GM12878 (cell line): Measurements from ENCODE around the gene RUNX3. TPM values are rescaled to one million over a fixed set of nuclear protein-coding genes. Genes with fewer than 3 reads are reported as not detected.

Experiments used
- ATAC-seq: fragments of 200-7000 bp; cut with Tn5 transposase; 3 replicates; pipeline ENCODE4 v1.9.1; 2020; ENCODE audit warnings: mild to moderate bottlenecking, moderate library complexity
- BruUV-seq: library from RNA; stranded (reverse); fragments of 400-500 nt; replicated peaks from 2 replicates; lab custom pipeline; 2021; lab: Mats Ljungman, UMichigan
- CTCF ChIA-PET: fragments of 300-600 bp; sonication (Branson Sonifier 250); formaldehyde crosslinking; extraction: SDS; loops from one replicate; lab custom pipeline; 2021; ENCODE audit warnings: inconsistent platforms; lab: Yijun Ruan, JAX
- POLR2A ChIA-PET: fragments of 350-600 bp; formaldehyde crosslinking; extraction: SDS; loops from one replicate; lab custom pipeline; 2021; ENCODE audit warnings: inconsistent platforms; lab: Charles Lee
- RAD21 ChIA-PET: fragments of 300-600 bp; sonication (Branson Sonifier 250); formaldehyde crosslinking; loops from one replicate; lab custom pipeline; 2023; ENCODE audit warnings: antibody characterized with exemption; ENCODE audit not compliant: unreplicated experiment; lab: Charles Lee
- SMC1A ChIA-PET: fragments of 300-600 bp; sonication (Branson Sonifier 250); formaldehyde crosslinking; loops from one replicate; lab custom pipeline; 2023; ENCODE audit not compliant: unreplicated experiment, uncharacterized antibody; lab: Charles Lee
- DNase-seq: peaks from one replicate; pipeline ENCODE4 v3.0.0-alpha.2; 2011; ENCODE audit warnings: low read depth, low spot score
- FAIRE-seq: peaks from 3 replicates; lab custom pipeline; 2011; peaks lifted over from hg19 to GRCh38; lab: Jason Lieb, UNC
- H2AFZ ChIP-seq: 2 replicates; pipeline ENCODE4 v1.6.0; 2011; ENCODE audit warnings: low read depth, low read length, control low read depth; ENCODE audit not compliant: control insufficient read depth
- H3K27ac ChIP-seq: 2 replicates; pipeline ENCODE4 v1.5.1; 2011; ENCODE audit warnings: control low read depth; ENCODE audit not compliant: control insufficient read depth, insufficient read depth
- H3K27me3 ChIP-seq, 2 experiments: replicated peaks in 1 of 2; 2 replicates each; pipeline versions ENCODE4 v1.6.0 to v1.6.1; 2011; ENCODE audit warnings: low read length in 1 of 2; ENCODE audit not compliant: control insufficient read depth in 2 of 2, insufficient read depth in 2 of 2
- H3K36me3 ChIP-seq, 2 experiments: 2 replicates each; pipeline ENCODE4 v1.5.1; 2011; ENCODE audit warnings: low read length in 1 of 2; ENCODE audit not compliant: control insufficient read depth in 2 of 2, insufficient read depth in 2 of 2
- H3K4me1 ChIP-seq: 2 replicates; pipeline ENCODE4 v1.6.1; 2011; ENCODE audit warnings: mild to moderate bottlenecking, low read length, moderate library complexity, mixed read lengths; ENCODE audit not compliant: control insufficient read depth, insufficient read depth
- H3K4me2 ChIP-seq: 2 replicates; pipeline ENCODE4 v1.6.0; 2011; ENCODE audit warnings: control low read depth; ENCODE audit not compliant: control insufficient read depth, insufficient read depth
- H3K4me3 ChIP-seq: fragments of 200-600 bp; sonication (generic); 2 replicates; pipeline ENCODE4 v1.5.1; 2016
- H3K79me2 ChIP-seq: 2 replicates; pipeline ENCODE4 v1.6.0; 2011; ENCODE audit warnings: low read length; ENCODE audit not compliant: control insufficient read depth, insufficient read depth
- H3K9ac ChIP-seq: 2 replicates; pipeline ENCODE4 v1.8.0; 2011; ENCODE audit warnings: low read length, control low read depth, mixed read lengths; ENCODE audit not compliant: control insufficient read depth, insufficient read depth
- H3K9me3 ChIP-seq: replicated peaks from 3 replicates; pipeline ENCODE4 v1.5.1; 2011; ENCODE audit warnings: mild to moderate bottlenecking, low read length; ENCODE audit not compliant: control insufficient read depth, insufficient read depth
- H4K20me1 ChIP-seq: 2 replicates; pipeline ENCODE4 v1.6.0; 2011; ENCODE audit not compliant: control insufficient read depth, insufficient read depth
- BHLHE40 ChIP-seq, 2 experiments: fragments of 450-650 bp in 1 of 2; IDR thresholded peaks; 2 replicates each; pipeline ENCODE4 v1.6.1; 2011 to 2017; ENCODE audit warnings: low read depth in 2 of 2, borderline replicate concordance in 1 of 2, improper control_type of control experiment in 1 of 2, low read length in 1 of 2, mild to moderate bottlenecking in 1 of 2
- CHD1 ChIP-seq: IDR thresholded peaks from 2 replicates; pipeline ENCODE4 v1.6.1; 2012; ENCODE audit warnings: low read depth, low read length, improper control_type of control experiment
- GATAD2B ChIP-seq: fragments of 450-650 bp; conservative IDR thresholded peaks from 2 replicates; pipeline ENCODE4 v1.6.1; 2017; ENCODE audit warnings: low read depth, mild to moderate bottlenecking, moderate library complexity
- IKZF1 ChIP-seq: fragments of 450-650 bp; conservative IDR thresholded peaks from 2 replicates; pipeline ENCODE4 v1.6.1; 2017; ENCODE audit warnings: antibody characterized with exemption, mild to moderate bottlenecking
- NR2C1 ChIP-seq: fragments of 450-650 bp; IDR thresholded peaks from 2 replicates; pipeline ENCODE4 v1.6.1; 2017; ENCODE audit warnings: antibody characterized with exemption, mild to moderate bottlenecking, moderate library complexity
- POLR2AphosphoS5 ChIP-seq: IDR thresholded peaks from 2 replicates; pipeline ENCODE4 v1.6.1; 2011; ENCODE audit warnings: mild to moderate bottlenecking, low read length, inconsistent platforms
- SMARCA5 ChIP-seq: fragments of 450-650 bp; IDR thresholded peaks from 2 replicates; pipeline ENCODE4 v1.6.1; 2017; ENCODE audit warnings: mild to moderate bottlenecking
- SP1 ChIP-seq: IDR thresholded peaks from one replicate; pipeline ENCODE4 v1.6.1; 2011; ENCODE audit warnings: low read depth, low read length
- SPI1 ChIP-seq: IDR thresholded peaks from 2 replicates; pipeline ENCODE4 v1.6.1; 2011; ENCODE audit warnings: low read depth, mild to moderate bottlenecking, low read length, moderate library complexity, borderline replicate concordance; ENCODE audit not compliant: insufficient read depth
- ZNF207 ChIP-seq: fragments of 450-650 bp; IDR thresholded peaks from 2 replicates; pipeline ENCODE4 v1.6.1; 2014; ENCODE audit warnings: antibody characterized with exemption, mild to moderate bottlenecking, borderline replicate concordance
- ZNF384 ChIP-seq: IDR thresholded peaks from 2 replicates; pipeline ENCODE4 v1.6.1; 2012; ENCODE audit warnings: low read depth, mild to moderate bottlenecking, low read length, improper control_type of control experiment, borderline replicate concordance
- ZNF622 ChIP-seq: fragments of 450-650 bp; IDR thresholded peaks from 2 replicates; pipeline ENCODE4 v1.6.1; 2017; ENCODE audit warnings: mild to moderate bottlenecking, inconsistent platforms
- ZZZ3 ChIP-seq: IDR thresholded peaks from 2 replicates; pipeline ENCODE4 v1.6.1; 2011; ENCODE audit warnings: low read depth; ENCODE audit not compliant: control insufficient read depth, insufficient read length
- WGBS: methylation state at CpG from one replicate; pipeline ENCODE4 v1.1.6; 2016; ENCODE audit warnings: low lambda C conversion rate; ENCODE audit not compliant: insufficient replicate concordance, insufficient coverage; ENCODE audit errors: missing lambda C conversion rate; 5-methylcytosine and 5-hydroxymethylcytosine counted together
- in situ Hi-C: fragments of 300-500 bp; cut with MboI; formaldehyde crosslinking; loops from 9 replicates; pipeline ENCODE4 v1.14.3; 2018; ENCODE audit warnings: mixed read lengths
- intact Hi-C: fragments of 100-400 bp; cut with micrococcal nuclease; formaldehyde crosslinking; loops from one replicate; pipeline ENCODE4 v1.14.2; 2022; ENCODE audit not compliant: unreplicated experiment
- polyA plus RNA-seq, 11 experiments: library from polyadenylated mRNA; depleted of rRNA in 4 of 11; unstranded in 6 of 11; stranded (reverse) in 5 of 11; fragments of >200 nt; fragmentation: Nextera tagmentation in 4 of 11; fragmentation: Illumina TruSeq in 1 of 11; extraction: Ambion mirVana in 4 of 11; extraction: Trizol in 1 of 11; gene quantifications; 1 replicate in 1 of 11; 2 replicates in 10 of 11; pipeline versions ENCODE4 v1.2.1 to v1.2.3, GENCODE V29; 2011 to 2016; ENCODE audit warnings: inconsistent platforms in 2 of 11, missing spikeins in 2 of 11, low read depth in 1 of 11
- total RNA-seq, 4 experiments: library from RNA; depleted of rRNA in 3 of 4; stranded (reverse); fragments of >200 nt in 3 of 4; fragmentation: Illumina TruSeq in 1 of 4; extraction: Trizol in 1 of 4; gene quantifications; 2 replicates each; pipeline versions ENCODE4 v1.2.1 to v1.2.3, GENCODE V29; 2013 to 2021
- TF ChIP-seq, protein P1 (sequence below): fragments of 450-650 bp; conservative IDR thresholded peaks from 2 replicates; pipeline ENCODE4 v1.6.1; 2017; ENCODE audit warnings: mild to moderate bottlenecking, moderate library complexity
- TF ChIP-seq, protein P2 (sequence below): fragments of 450-650 bp; IDR thresholded peaks from 2 replicates; pipeline ENCODE4 v1.6.1; 2018; ENCODE audit warnings: borderline replicate concordance, mild to moderate bottlenecking; ENCODE audit not compliant: partially characterized antibody
- TF ChIP-seq, protein P3 (sequence below), 3 experiments: IDR thresholded peaks in 2 of 3; conservative IDR thresholded peaks in 1 of 3; 2 replicates each; pipeline ENCODE4 v1.5.1; 2011; ENCODE audit warnings: low read depth in 3 of 3, low read length in 3 of 3, mild to moderate bottlenecking in 3 of 3, control low read depth in 2 of 3, moderate library complexity in 2 of 3, inconsistent platforms in 1 of 3, mixed read lengths in 1 of 3; ENCODE audit not compliant: control insufficient read depth in 2 of 3, insufficient read depth in 1 of 3; ENCODE audit errors: extremely low read depth in 1 of 3

RUNX3 gene
- total and polyA plus RNA-seq, 10 of the 15 experiments (the other 5 are each of a cell fraction or from before 2014, with no cell fraction given), result 19.0 to 151 (median 31.4) TPM

DNA sequence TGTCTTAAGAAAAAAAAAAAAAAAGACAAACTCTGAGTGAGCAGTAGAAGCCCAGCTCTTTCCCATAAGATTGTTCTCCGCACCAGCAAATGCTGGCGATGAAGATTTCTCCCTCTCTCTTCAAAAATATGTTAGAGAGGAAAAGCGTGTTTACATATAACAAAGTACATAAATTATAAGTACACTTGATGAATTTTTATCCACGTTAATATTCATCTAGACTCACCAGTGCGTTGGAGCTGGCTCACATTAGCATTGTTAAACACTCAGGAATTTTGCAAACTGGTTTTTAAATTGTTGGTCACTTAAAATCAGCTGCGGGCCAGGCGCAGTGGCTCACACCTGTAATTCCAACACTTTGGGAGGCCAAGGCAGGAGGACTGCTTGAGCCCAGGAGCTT, 56.0 kb downstream of the RUNX3 start:
- no peak overlapping the region for H3K9ac ChIP-seq
- TF ChIP-seq ZZZ3 (no peak), ZNF384 (no peak), ZNF207 (no peak), SMARCA5 (no peak), POLR2AphosphoS5 (no peak), SP1 (no peak), CHD1 (no peak), IKZF1 (no peak), GATAD2B (no peak), BHLHE40 (IDR thresholded peaks at IDR 0.05; ENCODE audit: borderline replicate concordance in 1 of 2, low read depth in 2 of 2, low read length in 1 of 2) (no peak), NR2C1 (no peak), SPI1 (no peak), ZNF622 (no peak)
- TF ChIP-seq, protein P1, sequence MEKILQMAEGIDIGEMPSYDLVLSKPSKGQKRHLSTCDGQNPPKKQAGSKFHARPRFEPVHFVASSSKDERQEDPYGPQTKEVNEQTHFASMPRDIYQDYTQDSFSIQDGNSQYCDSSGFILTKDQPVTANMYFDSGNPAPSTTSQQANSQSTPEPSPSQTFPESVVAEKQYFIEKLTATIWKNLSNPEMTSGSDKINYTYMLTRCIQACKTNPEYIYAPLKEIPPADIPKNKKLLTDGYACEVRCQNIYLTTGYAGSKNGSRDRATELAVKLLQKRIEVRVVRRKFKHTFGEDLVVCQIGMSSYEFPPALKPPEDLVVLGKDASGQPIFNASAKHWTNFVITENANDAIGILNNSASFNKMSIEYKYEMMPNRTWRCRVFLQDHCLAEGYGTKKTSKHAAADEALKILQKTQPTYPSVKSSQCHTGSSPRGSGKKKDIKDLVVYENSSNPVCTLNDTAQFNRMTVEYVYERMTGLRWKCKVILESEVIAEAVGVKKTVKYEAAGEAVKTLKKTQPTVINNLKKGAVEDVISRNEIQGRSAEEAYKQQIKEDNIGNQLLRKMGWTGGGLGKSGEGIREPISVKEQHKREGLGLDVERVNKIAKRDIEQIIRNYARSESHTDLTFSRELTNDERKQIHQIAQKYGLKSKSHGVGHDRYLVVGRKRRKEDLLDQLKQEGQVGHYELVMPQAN, result no peak
- TF ChIP-seq, protein P2, sequence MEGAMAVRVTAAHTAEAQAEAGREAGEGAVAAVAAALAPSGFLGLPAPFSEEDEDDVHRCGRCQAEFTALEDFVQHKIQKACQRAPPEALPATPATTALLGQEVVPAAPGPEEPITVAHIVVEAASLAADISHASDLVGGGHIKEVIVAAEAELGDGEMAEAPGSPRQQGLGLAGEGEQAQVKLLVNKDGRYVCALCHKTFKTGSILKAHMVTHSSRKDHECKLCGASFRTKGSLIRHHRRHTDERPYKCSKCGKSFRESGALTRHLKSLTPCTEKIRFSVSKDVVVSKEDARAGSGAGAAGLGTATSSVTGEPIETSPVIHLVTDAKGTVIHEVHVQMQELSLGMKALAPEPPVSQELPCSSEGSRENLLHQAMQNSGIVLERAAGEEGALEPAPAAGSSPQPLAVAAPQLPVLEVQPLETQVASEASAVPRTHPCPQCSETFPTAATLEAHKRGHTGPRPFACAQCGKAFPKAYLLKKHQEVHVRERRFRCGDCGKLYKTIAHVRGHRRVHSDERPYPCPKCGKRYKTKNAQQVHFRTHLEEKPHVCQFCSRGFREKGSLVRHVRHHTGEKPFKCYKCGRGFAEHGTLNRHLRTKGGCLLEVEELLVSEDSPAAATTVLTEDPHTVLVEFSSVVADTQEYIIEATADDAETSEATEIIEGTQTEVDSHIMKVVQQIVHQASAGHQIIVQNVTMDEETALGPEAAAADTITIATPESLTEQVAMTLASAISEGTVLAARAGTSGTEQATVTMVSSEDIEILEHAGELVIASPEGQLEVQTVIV, result no peak
- TF ChIP-seq, protein P3, sequence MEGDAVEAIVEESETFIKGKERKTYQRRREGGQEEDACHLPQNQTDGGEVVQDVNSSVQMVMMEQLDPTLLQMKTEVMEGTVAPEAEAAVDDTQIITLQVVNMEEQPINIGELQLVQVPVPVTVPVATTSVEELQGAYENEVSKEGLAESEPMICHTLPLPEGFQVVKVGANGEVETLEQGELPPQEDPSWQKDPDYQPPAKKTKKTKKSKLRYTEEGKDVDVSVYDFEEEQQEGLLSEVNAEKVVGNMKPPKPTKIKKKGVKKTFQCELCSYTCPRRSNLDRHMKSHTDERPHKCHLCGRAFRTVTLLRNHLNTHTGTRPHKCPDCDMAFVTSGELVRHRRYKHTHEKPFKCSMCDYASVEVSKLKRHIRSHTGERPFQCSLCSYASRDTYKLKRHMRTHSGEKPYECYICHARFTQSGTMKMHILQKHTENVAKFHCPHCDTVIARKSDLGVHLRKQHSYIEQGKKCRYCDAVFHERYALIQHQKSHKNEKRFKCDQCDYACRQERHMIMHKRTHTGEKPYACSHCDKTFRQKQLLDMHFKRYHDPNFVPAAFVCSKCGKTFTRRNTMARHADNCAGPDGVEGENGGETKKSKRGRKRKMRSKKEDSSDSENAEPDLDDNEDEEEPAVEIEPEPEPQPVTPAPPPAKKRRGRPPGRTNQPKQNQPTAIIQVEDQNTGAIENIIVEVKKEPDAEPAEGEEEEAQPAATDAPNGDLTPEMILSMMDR (IDR thresholded peaks at IDR 0.05 in 2 of 3, conservative IDR thresholded peaks at IDR 0.05 in 1 of 3; ENCODE audit: control insufficient read depth in 2 of 3, extremely low read depth in 1 of 3, insufficient read depth in 1 of 3, low read depth in 3 of 3, low read length in 3 of 3), result no peak
- BruUV-seq, result no TSS peak
- no peaks in the 10 kb centered on the region for H4K20me1 ChIP-seq
- H2AFZ ChIP-seq, result no peak overlapping the region
- ChIA-PET CTCF (interaction anchor here (1.1 kb wide), 1 partner anchor 24 kb away, joined by 3 read pairs; no protein-coding TSS in a partner anchor), POLR2A (no interaction called here), RAD21 (interaction anchor here (0.6 kb wide), 1 partner anchor 347 kb away, joined by 3 read pairs; no protein-coding TSS in a partner anchor), SMC1A (interaction anchor here (0.6 kb wide), 1 partner anchor 27 kb away, joined by 3 read pairs; no protein-coding TSS in a partner anchor)
- in situ Hi-C loops (no loop called here), intact Hi-C loops (no loop called here)
- H3K27me3 ChIP-seq, result no peaks in the 10 kb centered on the region; a peak in 2 of 4 replicates
- DNase-seq (no peak), ATAC-seq (no peak), FAIRE-seq (no peak)
- H3K27ac ChIP-seq, result no peak overlapping the region
- H3K9me3 ChIP-seq, result peaks cover 2% of the 10 kb centered on the region; the same call in 2 of the 3 replicates
- no peak overlapping the region for H3K4me3 ChIP-seq
- WGBS, result 67% methylated on average over 7 of the region's 7 CpGs
- no peaks in the 10 kb centered on the region for H3K79me2 ChIP-seq
- H3K4me1 ChIP-seq, result peaks cover 7% of the 10 kb centered on the region
- no peak overlapping the region for H3K4me2 ChIP-seq
- H3K36me3 ChIP-seq, result no peaks in the 10 kb centered on the region
